Calu3 (cell line): ENCODE data around the gene NEUROD2. TPM values are rescaled to one million over a fixed set of nuclear protein-coding genes. Genes with fewer than 3 reads are reported as not detected.

Experiments used
- BruUV-seq: library from RNA; stranded (reverse); fragments of 400-500 nt; replicated peaks from 2 replicates; lab custom pipeline; 2021; lab: Mats Ljungman, UMichigan
- CTCF ChIA-PET: fragments of 300-600 bp; sonication (Branson Sonifier 250); formaldehyde crosslinking; loops from one replicate; lab custom pipeline; 2022; ENCODE audit warnings: antibody characterized with exemption; lab: Charles Lee
- DNase-seq: peaks from one replicate; pipeline ENCODE4 v3.0.0; 2022
- H3K27ac Mint-ChIP-seq: one replicate; pipeline ENCODE4 v1.8.0; 2022; ENCODE audit warnings: mixed read lengths; ENCODE audit not compliant: unreplicated experiment
- H3K27me3 Mint-ChIP-seq: one replicate; pipeline ENCODE4 v1.8.0; 2022; ENCODE audit warnings: mixed read lengths; ENCODE audit not compliant: unreplicated experiment
- H3K36me3 Mint-ChIP-seq: one replicate; pipeline ENCODE4 v1.8.0; 2022; ENCODE audit warnings: mild to moderate bottlenecking, moderate library complexity, mixed read lengths; ENCODE audit not compliant: insufficient read depth, unreplicated experiment
- H3K4me1 Mint-ChIP-seq: one replicate; pipeline ENCODE4 v1.8.0; 2022; ENCODE audit warnings: mild to moderate bottlenecking, low read depth, mixed read lengths; ENCODE audit not compliant: unreplicated experiment
- H3K4me3 Mint-ChIP-seq: one replicate; pipeline ENCODE4 v1.8.0; 2022; ENCODE audit warnings: mild to moderate bottlenecking, low read depth, moderate library complexity, mixed read lengths; ENCODE audit not compliant: unreplicated experiment
- H3K9me3 Mint-ChIP-seq: one replicate; pipeline ENCODE4 v1.8.0; 2022; ENCODE audit warnings: low read depth, mixed read lengths; ENCODE audit not compliant: unreplicated experiment
- intact Hi-C: fragments of 100-400 bp; cut with micrococcal nuclease; formaldehyde crosslinking; loops from one replicate; pipeline ENCODE4 v1.10.0; 2022; ENCODE audit not compliant: unreplicated experiment
- total RNA-seq: library from RNA; stranded (reverse); gene quantifications from 2 replicates; pipeline ENCODE4 v1.2.3, GENCODE V29; 2022
- TF ChIP-seq, protein P1 (sequence below): fragments of 200-600 bp; IDR thresholded peaks from one replicate; pipeline ENCODE4 v1.8.0; 2022; ENCODE audit warnings: antibody characterized with exemption; ENCODE audit not compliant: unreplicated experiment

Gene NEUROD2
- total RNA-seq, 1 experiment from 2014 or later: not detected

GRCh38 chr17:39641097-39641496 is 33.4 kb upstream of the NEUROD2 start:
- Mint-ChIP-seq H3K36me3 (peaks cover 44% of the 10 kb centered on the region), H3K27me3 (no peaks in the 10 kb centered on the region), H3K4me3 (no peak overlapping the region), H3K27ac (no peak overlapping the region), H3K9me3 (no peaks in the 10 kb centered on the region), H3K4me1 (peaks cover 78% of the 10 kb centered on the region)
- intact Hi-C loops: no loop called here
- no peak for DNase-seq
- CTCF ChIA-PET: interaction anchor here (0.6 to 161.2 kb wide), 14 partner anchors 20 to 1025 kb away, joined by 3 to 42089 read pairs (median 18); partner anchors contain the start of genes ERBB2, GRB7, GSDMA and GSDMB
- TF ChIP-seq, protein P1, sequence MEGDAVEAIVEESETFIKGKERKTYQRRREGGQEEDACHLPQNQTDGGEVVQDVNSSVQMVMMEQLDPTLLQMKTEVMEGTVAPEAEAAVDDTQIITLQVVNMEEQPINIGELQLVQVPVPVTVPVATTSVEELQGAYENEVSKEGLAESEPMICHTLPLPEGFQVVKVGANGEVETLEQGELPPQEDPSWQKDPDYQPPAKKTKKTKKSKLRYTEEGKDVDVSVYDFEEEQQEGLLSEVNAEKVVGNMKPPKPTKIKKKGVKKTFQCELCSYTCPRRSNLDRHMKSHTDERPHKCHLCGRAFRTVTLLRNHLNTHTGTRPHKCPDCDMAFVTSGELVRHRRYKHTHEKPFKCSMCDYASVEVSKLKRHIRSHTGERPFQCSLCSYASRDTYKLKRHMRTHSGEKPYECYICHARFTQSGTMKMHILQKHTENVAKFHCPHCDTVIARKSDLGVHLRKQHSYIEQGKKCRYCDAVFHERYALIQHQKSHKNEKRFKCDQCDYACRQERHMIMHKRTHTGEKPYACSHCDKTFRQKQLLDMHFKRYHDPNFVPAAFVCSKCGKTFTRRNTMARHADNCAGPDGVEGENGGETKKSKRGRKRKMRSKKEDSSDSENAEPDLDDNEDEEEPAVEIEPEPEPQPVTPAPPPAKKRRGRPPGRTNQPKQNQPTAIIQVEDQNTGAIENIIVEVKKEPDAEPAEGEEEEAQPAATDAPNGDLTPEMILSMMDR: no peak
- BruUV-seq: no TSS peak

GRCh38 chr17:39640591-39641031 is 32.9 kb upstream of the NEUROD2 start:
- no peaks in the 10 kb centered on the region for H3K9me3 Mint-ChIP-seq
- intact Hi-C loops: no loop called here
- no peaks in the 10 kb centered on the region for H3K27me3 Mint-ChIP-seq
- TF ChIP-seq, protein P1: no peak
- no peak overlapping the region for H3K27ac Mint-ChIP-seq
- H3K36me3 Mint-ChIP-seq: peaks cover 44% of the 10 kb centered on the region
- H3K4me1 Mint-ChIP-seq: peaks cover 79% of the 10 kb centered on the region
- no TSS peak for BruUV-seq
- DNase-seq: peak; percentile 77
- CTCF ChIA-PET: interaction anchor here (0.7 to 161.2 kb wide), 16 partner anchors 20 to 835 kb away, joined by 3 to 42089 read pairs (median 42); partner anchors contain the start of genes ERBB2, GRB7, GSDMA and GSDMB
- H3K4me3 Mint-ChIP-seq: no peak overlapping the region

GRCh38 chr17:39639566-39640458 is 32.1 kb upstream of the NEUROD2 start:
- Mint-ChIP-seq H3K4me1 (peaks cover 77% of the 10 kb centered on the region), H3K4me3 (no peak overlapping the region), H3K27me3 (no peaks in the 10 kb centered on the region), H3K36me3 (peaks cover 38% of the 10 kb centered on the region), H3K27ac (no peak overlapping the region), H3K9me3 (no peaks in the 10 kb centered on the region)
- TF ChIP-seq, protein P1: no peak
- CTCF ChIA-PET: interaction anchor here (0.5 to 161.2 kb wide), 22 partner anchors 19 to 778 kb away, joined by 3 to 42089 read pairs (median 8); partner anchors contain the start of genes ERBB2, GRB7, GSDMA and GSDMB
- no TSS peak for BruUV-seq
- DNase-seq: peak; percentile 77
- intact Hi-C loops: loop anchor here (10.0 kb wide), 3 partner anchors 475 to 855 kb away; partner anchors contain the start of gene CDC6

DNA sequence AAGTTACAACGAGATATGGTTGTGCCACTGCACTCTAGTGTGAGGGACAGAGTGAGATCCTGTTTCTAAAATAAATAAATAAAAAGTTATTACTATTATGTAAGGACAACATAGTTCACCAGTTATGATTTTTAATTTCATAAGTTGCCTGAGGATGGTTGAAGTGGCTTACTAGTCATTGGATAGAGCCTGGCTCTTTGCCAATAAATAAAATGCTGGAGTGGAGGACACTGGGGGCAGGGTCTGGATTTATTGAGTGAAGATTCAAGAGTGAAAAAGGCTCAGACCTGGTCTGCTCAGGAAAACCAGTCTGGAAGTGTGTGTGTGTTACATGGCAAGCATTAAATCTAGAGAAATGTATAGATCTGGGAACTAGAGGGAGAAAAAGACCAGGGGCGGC is 31.3 kb upstream of the NEUROD2 start:
- BruUV-seq: no TSS peak
- intact Hi-C loops: loop anchor here (10.0 kb wide), 3 partner anchors 476 to 856 kb away; partner anchors contain the start of gene CDC6
- CTCF ChIA-PET: interaction anchor here (0.5 to 161.2 kb wide), 20 partner anchors 18 to 327 kb away, joined by 3 to 42089 read pairs (median 10); partner anchors contain the start of genes ERBB2, GRB7, GSDMA and GSDMB
- no peaks in the 10 kb centered on the region for H3K27me3 Mint-ChIP-seq
- no peaks in the 10 kb centered on the region for H3K9me3 Mint-ChIP-seq
- H3K4me1 Mint-ChIP-seq: peaks cover 70% of the 10 kb centered on the region
- H3K27ac Mint-ChIP-seq: no peak overlapping the region
- peaks cover 30% of the 10 kb centered on the region for H3K36me3 Mint-ChIP-seq
- H3K4me3 Mint-ChIP-seq: no peak overlapping the region
- TF ChIP-seq, protein P1: no peak
- no peak for DNase-seq
